Keratinocyte (primary cell): ENCODE data around the gene FAM120AOS.

Experiments
- EZH2 ChIP-seq: IDR thresholded peaks from one replicate; pipeline ENCODE4 v1.6.1; 2012; ENCODE audit warnings: inconsistent platforms, mild to moderate bottlenecking, low read length, moderate library complexity
- TF ChIP-seq, protein P1 (sequence below), 3 experiments: IDR thresholded peaks in 1 of 3; conservative IDR thresholded peaks in 1 of 3; optimal IDR thresholded peaks in 1 of 3; 2 replicates in 2 of 3; 3 replicates in 1 of 3; pipeline versions ENCODE3 to v1.5.1; 2011; ENCODE audit warnings: low read length in 3 of 3, mild to moderate bottlenecking in 3 of 3, moderate library complexity in 2 of 3, control low read depth in 1 of 3, inconsistent platforms in 1 of 3; ENCODE audit not compliant: insufficient read depth in 2 of 3; ENCODE audit errors: extremely low read depth in 1 of 3

DNA sequence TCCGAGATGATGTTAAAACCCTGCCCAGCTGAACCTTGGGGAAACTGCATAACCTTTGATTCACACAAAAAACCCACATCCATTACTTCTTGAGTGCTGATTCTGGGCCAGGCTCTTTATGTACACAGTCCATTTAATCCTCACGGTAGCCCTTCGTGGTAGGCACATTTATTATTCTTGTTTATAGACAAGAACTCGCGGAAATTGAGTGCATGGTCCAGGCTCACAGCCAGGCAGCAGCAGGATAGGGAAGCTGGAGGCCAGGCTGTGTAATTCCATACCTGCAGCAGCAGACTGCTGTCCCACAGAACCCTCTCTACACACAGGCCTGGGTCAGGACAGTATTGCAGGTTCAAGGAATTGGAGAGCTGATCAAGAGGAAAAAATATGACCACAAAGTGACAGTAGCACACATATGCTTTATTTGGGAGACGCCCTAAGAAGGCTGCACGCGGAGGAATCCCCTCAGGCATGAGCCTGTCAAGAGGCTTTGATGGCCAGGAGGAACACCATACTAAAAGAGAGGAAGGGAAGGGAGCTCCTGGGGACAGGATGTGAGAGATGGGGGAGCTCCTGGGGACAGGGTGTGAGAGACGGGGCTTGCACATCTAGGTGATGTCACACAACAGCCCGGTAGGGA is 30.3 kb downstream of the FAM120AOS start:
- TF ChIP-seq, protein P1, sequence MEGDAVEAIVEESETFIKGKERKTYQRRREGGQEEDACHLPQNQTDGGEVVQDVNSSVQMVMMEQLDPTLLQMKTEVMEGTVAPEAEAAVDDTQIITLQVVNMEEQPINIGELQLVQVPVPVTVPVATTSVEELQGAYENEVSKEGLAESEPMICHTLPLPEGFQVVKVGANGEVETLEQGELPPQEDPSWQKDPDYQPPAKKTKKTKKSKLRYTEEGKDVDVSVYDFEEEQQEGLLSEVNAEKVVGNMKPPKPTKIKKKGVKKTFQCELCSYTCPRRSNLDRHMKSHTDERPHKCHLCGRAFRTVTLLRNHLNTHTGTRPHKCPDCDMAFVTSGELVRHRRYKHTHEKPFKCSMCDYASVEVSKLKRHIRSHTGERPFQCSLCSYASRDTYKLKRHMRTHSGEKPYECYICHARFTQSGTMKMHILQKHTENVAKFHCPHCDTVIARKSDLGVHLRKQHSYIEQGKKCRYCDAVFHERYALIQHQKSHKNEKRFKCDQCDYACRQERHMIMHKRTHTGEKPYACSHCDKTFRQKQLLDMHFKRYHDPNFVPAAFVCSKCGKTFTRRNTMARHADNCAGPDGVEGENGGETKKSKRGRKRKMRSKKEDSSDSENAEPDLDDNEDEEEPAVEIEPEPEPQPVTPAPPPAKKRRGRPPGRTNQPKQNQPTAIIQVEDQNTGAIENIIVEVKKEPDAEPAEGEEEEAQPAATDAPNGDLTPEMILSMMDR (optimal IDR thresholded peaks at IDR 0.05 in 1 of 3, IDR thresholded peaks at IDR 0.05 in 1 of 3, conservative IDR thresholded peaks at IDR 0.05 in 1 of 3; ENCODE audit: extremely low read depth in 1 of 3, insufficient read depth in 2 of 3, low read length in 3 of 3) = no peak
- TF ChIP-seq EZH2 = no peak
